Daoy (cell line): Measurements from ENCODE around the gene CAVIN2. TPM values are rescaled to one million over a fixed set of nuclear protein-coding genes. Genes with fewer than 3 reads are reported as not detected.

Experiments used
- DNase-seq: peaks from one replicate; pipeline ENCODE4 v3.0.0-alpha.2; 2015; ENCODE audit warnings: low read depth
- total RNA-seq: library from RNA; depleted of rRNA; stranded (reverse); fragments of >200 nt; shearing (Covaris generic); gene quantifications from 2 replicates; pipeline ENCODE4 v1.2.3, GENCODE V29; 2014

Gene CAVIN2
- total RNA-seq, 1 experiment from 2014 or later, result 0.06 TPM

GRCh38 chr2:191866195-191866594, 19.3 kb upstream of the CAVIN2 start:
- no peak for DNase-seq

GRCh38 chr2:191864628-191865374, 17.9 kb upstream of the CAVIN2 start:
- no peak for DNase-seq

GRCh38 chr2:191863988-191864387, 17.1 kb upstream of the CAVIN2 start:
- no peak for DNase-seq

GRCh38 chr2:191862156-191862775, 15.4 kb upstream of the CAVIN2 start:
- no peak for DNase-seq

GRCh38 chr2:191860760-191861466, 14.0 kb upstream of the CAVIN2 start:
- DNase-seq, result no peak

GRCh38 chr2:191859681-191860080, 12.8 kb upstream of the CAVIN2 start:
- DNase-seq, result no peak

- DNase-seq, result no peak
Observed at GRCh38 chr2:191857886-191858285, 11.0 kb upstream of the CAVIN2 start.

GRCh38 chr2:191857259-191857805, 10.4 kb upstream of the CAVIN2 start:
- peak; percentile 28 for DNase-seq

- no peak for DNase-seq
Observed at GRCh38 chr2:191856111-191856876, 9.4 kb upstream of the CAVIN2 start.

GRCh38 chr2:191855382-191855781, 8.5 kb upstream of the CAVIN2 start:
- no peak for DNase-seq

- no peak for DNase-seq
Observed at GRCh38 chr2:191854382-191855372, 7.8 kb upstream of the CAVIN2 start.

GRCh38 chr2:191853843-191854242, 7.0 kb upstream of the CAVIN2 start:
- no peak for DNase-seq

- no peak for DNase-seq
Observed at GRCh38 chr2:191851158-191851557, 4.3 kb upstream of the CAVIN2 start.

- DNase-seq, result no peak
Observed at GRCh38 chr2:191848771-191849767, 2.2 kb upstream of the CAVIN2 start.

- no peak for DNase-seq
Observed at GRCh38 chr2:191847764-191848163, 876 bp upstream of the CAVIN2 start.

- DNase-seq, result no peak
Observed at GRCh38 chr2:191845876-191846514, 893 bp downstream of the CAVIN2 start.

GRCh38 chr2:191845248-191845715, 1.6 kb downstream of the CAVIN2 start:
- no peak for DNase-seq

- no peak for DNase-seq
Observed at GRCh38 chr2:191844706-191845105, 2.2 kb downstream of the CAVIN2 start.

- DNase-seq, result no peak
Observed at GRCh38 chr2:191840921-191841320, 6.0 kb downstream of the CAVIN2 start.
